ENCODE data around the gene JAKMIP3.
"Not testable (repeated sequence)": the region's sequence is repeated elsewhere in the genome, so short reads cannot be mapped to it uniquely, and the experiment has no call there.

Gene JAKMIP3

GRCh38 chr10:132066812-132067211 lies 1.1 kb downstream of the JAKMIP3 start:
- DNase-seq, result no peak

- DNase-seq, result no peak
Observed at GRCh38 chr10:132068431-132069121, 2.8 kb downstream of the JAKMIP3 start.

GRCh38 chr10:132069122-132069848 lies 3.5 kb downstream of the JAKMIP3 start:
- no peak for DNase-seq

- no peak for DNase-seq
Observed at GRCh38 chr10:132069849-132070182, 4.1 kb downstream of the JAKMIP3 start.

- no peak for DNase-seq
Observed at GRCh38 chr10:132070724-132071123, 5.0 kb downstream of the JAKMIP3 start.

- no peak for DNase-seq
Observed at GRCh38 chr10:132071667-132072066, 5.9 kb downstream of the JAKMIP3 start.

GRCh38 chr10:132075909-132076577 lies 10.3 kb downstream of the JAKMIP3 start:
- DNase-seq, result no peak

GRCh38 chr10:132076578-132077081 lies 10.9 kb downstream of the JAKMIP3 start:
- no peak for DNase-seq

GRCh38 chr10:132077091-132077490 lies 11.3 kb downstream of the JAKMIP3 start:
- no peak for DNase-seq

GRCh38 chr10:132078746-132079345 lies 13.1 kb downstream of the JAKMIP3 start:
- no peak for DNase-seq

- DNase-seq, result not testable (repeated sequence)
Observed at GRCh38 chr10:132084384-132084783, 18.6 kb downstream of the JAKMIP3 start.

GRCh38 chr10:132093236-132093635 lies 27.5 kb downstream of the JAKMIP3 start:
- DNase-seq, result not testable (repeated sequence)

GRCh38 chr10:132094581-132095234 lies 29.0 kb downstream of the JAKMIP3 start:
- no peak for DNase-seq

- no peak for DNase-seq
Observed at GRCh38 chr10:132095403-132096113, 29.8 kb downstream of the JAKMIP3 start.

- DNase-seq, result no peak
Observed at GRCh38 chr10:132096223-132096622, 30.5 kb downstream of the JAKMIP3 start.

- no peak for DNase-seq
Observed at GRCh38 chr10:132096863-132097478, 31.2 kb downstream of the JAKMIP3 start.

GRCh38 chr10:132097609-132098377 lies 32.0 kb downstream of the JAKMIP3 start:
- DNase-seq, result no peak

- DNase-seq, result no peak
Observed at GRCh38 chr10:132098539-132099388, 33.0 kb downstream of the JAKMIP3 start.

GRCh38 chr10:132099389-132100090 lies 33.8 kb downstream of the JAKMIP3 start:
- no peak for DNase-seq
